CD4-positive, alpha-beta T cell treated with Interleukin-1 beta for 1 hour (primary cell): ENCODE results near the gene SPTBN5.
A peak's percentile ranks its signal among the peaks of the same experiment; 100 is the strongest.

Experiments
- DNase-seq, 2 donors: peaks; one replicate each; pipeline ENCODE4 v3.0.0-alpha.2; 2020 to 2022

The SPTBN5 gene

GRCh38 chr15:41821831-41822230, 72.0 kb downstream of the SPTBN5 start:
- no peak for DNase-seq

GRCh38 chr15:41820791-41821423, 72.9 kb downstream of the SPTBN5 start:
- DNase-seq: no peak

- no peak for DNase-seq
Observed at GRCh38 chr15:41819455-41820050, 74.3 kb downstream of the SPTBN5 start.

GRCh38 chr15:41817781-41818180, 76.1 kb downstream of the SPTBN5 start:
- DNase-seq: no peak

- DNase-seq: no peak
Observed at GRCh38 chr15:41817327-41817726, 76.5 kb downstream of the SPTBN5 start.

GRCh38 chr15:41816788-41817187, 77.1 kb downstream of the SPTBN5 start:
- no peak for DNase-seq

GRCh38 chr15:41814534-41814933, 79.3 kb downstream of the SPTBN5 start:
- no peak for DNase-seq

GRCh38 chr15:41813426-41813825, 80.4 kb downstream of the SPTBN5 start:
- DNase-seq: no peak

GRCh38 chr15:41812820-41813375, 81.0 kb downstream of the SPTBN5 start:
- DNase-seq: no peak

GRCh38 chr15:41811432-41812195, 82.2 kb downstream of the SPTBN5 start:
- DNase-seq: peak; percentile 73 to 80

- DNase-seq: no peak
Observed at GRCh38 chr15:41810651-41811431, 83.0 kb downstream of the SPTBN5 start.

GRCh38 chr15:41809526-41810220, 84.2 kb downstream of the SPTBN5 start:
- DNase-seq: no peak

GRCh38 chr15:41809121-41809520, 84.7 kb downstream of the SPTBN5 start:
- DNase-seq: no peak

- DNase-seq: no peak
Observed at GRCh38 chr15:41806291-41807181, 87.3 kb downstream of the SPTBN5 start.

- DNase-seq: no peak
Observed at GRCh38 chr15:41805711-41806110, 88.1 kb downstream of the SPTBN5 start.

- DNase-seq: no peak
Observed at GRCh38 chr15:41804916-41805666, 88.8 kb downstream of the SPTBN5 start.

GRCh38 chr15:41804361-41804760, 89.5 kb downstream of the SPTBN5 start:
- no peak for DNase-seq

GRCh38 chr15:41801850-41802455, 91.9 kb downstream of the SPTBN5 start:
- DNase-seq: no peak

- DNase-seq: no peak
Observed at GRCh38 chr15:41801185-41801584, 92.7 kb downstream of the SPTBN5 start.

- DNase-seq: no peak
Observed at GRCh38 chr15:41799488-41799805, 94.4 kb downstream of the SPTBN5 start.
